Measurements from ENCODE around the gene SLC22A3.

- no peak for TF ChIP-seq ZNF274 (IDR thresholded peaks at IDR 0.05; ENCODE audit: low read depth, low read length)
- TF ChIP-seq YY1 (IDR thresholded peaks at IDR 0.05; ENCODE audit: insufficient read depth, insufficient read length): no peak
These were observed 5.8 kb downstream of the SLC22A3 start for GRCh38 chr6:160353950-160354496.
